Measurements from ENCODE around the gene SLC44A5. TPM values are rescaled to one million over a fixed set of nuclear protein-coding genes. Genes with fewer than 3 reads are reported as not detected.

Gene SLC44A5
- total RNA-seq, 1 experiment from 2014 or later, result 2.4 TPM

DNA sequence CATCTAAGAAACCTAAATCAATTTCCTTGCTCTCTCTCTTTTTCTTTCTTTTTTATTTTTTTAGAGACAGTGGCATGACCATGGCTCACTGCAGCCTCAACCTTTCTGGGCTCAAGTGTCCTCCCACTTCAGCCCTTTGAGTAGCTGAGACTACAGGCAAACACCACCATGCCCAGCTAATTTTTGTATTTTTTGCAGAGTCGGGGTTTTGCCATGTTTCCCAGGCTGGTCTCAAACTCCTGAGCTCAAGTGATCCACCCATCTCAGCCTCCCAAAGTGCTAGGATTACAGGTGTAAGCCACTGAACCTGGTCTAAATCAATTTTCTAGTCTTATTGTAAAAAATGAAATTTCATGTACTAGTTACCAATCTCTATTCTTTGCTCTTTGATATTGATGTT, 367.8 kb downstream of the SLC44A5 start:
- DNase-seq, result no peak
- no peak overlapping the region for H3K9ac ChIP-seq (ENCODE audit: extremely low read depth, insufficient read length, low read length)
- Mint-ChIP-seq H3K36me3 (ENCODE audit: insufficient read depth in 1 of 3, low read depth in 3 of 3) (no peaks in the 10 kb centered on the region), H3K4me3 (no peak overlapping the region), H3K4me1 (no peaks in the 10 kb centered on the region), H3K9me3 (no peaks in the 10 kb centered on the region), H3K27me3 (ENCODE audit: low read depth) (no peaks in the 10 kb centered on the region), H3K27ac (no peak overlapping the region)
- H2BK12ac ChIP-seq (ENCODE audit: insufficient read length, low read depth, low read length), result no peak overlapping the region
- no peak overlapping the region for H4K5ac ChIP-seq (ENCODE audit: insufficient read length, low read depth, low read length)
- no peak overlapping the region for H3K27ac ChIP-seq (ENCODE audit: insufficient read length, low read depth, low read length)
- no peak overlapping the region for H3K23ac ChIP-seq (ENCODE audit: insufficient read length, low read depth, low read length)
- no peak overlapping the region for H3K4me2 ChIP-seq (ENCODE audit: insufficient read depth, insufficient read length, low read length)
- H3K4ac ChIP-seq (ENCODE audit: low read depth, low read length), result no peak overlapping the region
- H3K9me3 ChIP-seq (ENCODE audit: control insufficient read depth, low read depth, low read length), result no peaks in the 10 kb centered on the region
- no peak overlapping the region for H2BK120ac ChIP-seq (ENCODE audit: low read depth, low read length, poor library complexity, severe bottlenecking)
- H4K91ac ChIP-seq (ENCODE audit: insufficient read length, low read depth, low read length), result no peak overlapping the region
- no peak overlapping the region for H3K18ac ChIP-seq (ENCODE audit: insufficient read length, low read depth, low read length)
- H4K20me1 ChIP-seq (ENCODE audit: control insufficient read depth, insufficient read depth, insufficient read length), result no peaks in the 10 kb centered on the region
- no peak overlapping the region for H3K56ac ChIP-seq (ENCODE audit: insufficient read length, low read depth, low read length)
- H3K79me2 ChIP-seq (ENCODE audit: insufficient read depth, low read length), result no peaks in the 10 kb centered on the region
- no peak overlapping the region for H2BK5ac ChIP-seq (ENCODE audit: insufficient read length, low read length)
- H3K79me1 ChIP-seq (ENCODE audit: insufficient read depth, low read depth, low read length, poor library complexity, severe bottlenecking), result no peaks in the 10 kb centered on the region
- no peak overlapping the region for H2AK5ac ChIP-seq (ENCODE audit: insufficient read length, low read length)
- H3T11ph ChIP-seq (ENCODE audit: low read length), result no peak overlapping the region
- H4K8ac ChIP-seq (replicated peaks; ENCODE audit: insufficient read length, low read depth, low read length), result no peak overlapping the region
- no peak overlapping the region for H2BK15ac ChIP-seq (ENCODE audit: low read depth, low read length)
- no CpG with 5 or more reads among the region's 1 CpG for WGBS (ENCODE audit: extremely low coverage, insufficient read length, low lambda C conversion rate)
- H3K23me2 ChIP-seq (ENCODE audit: insufficient read length, low read depth, low read length, poor library complexity, severe bottlenecking), result no peaks in the 10 kb centered on the region
- no peak overlapping the region for H2AFZ ChIP-seq (ENCODE audit: low read length)
- no peak for TF ChIP-seq CTCF (conservative IDR thresholded peaks at IDR 0.05)
- no peak overlapping the region for H2BK20ac ChIP-seq (ENCODE audit: low read depth, low read length, poor library complexity, severe bottlenecking)
- H3K4me1 ChIP-seq (ENCODE audit: insufficient read depth, low read length), result no peaks in the 10 kb centered on the region
- no peaks in the 10 kb centered on the region for H3K27me3 ChIP-seq (ENCODE audit: insufficient read depth, low read length)
- H3K14ac ChIP-seq (ENCODE audit: insufficient read depth, low read length), result no peak overlapping the region
